Neural progenitor cell (in vitro differentiated cells): ENCODE measurements around the gene ADCY5.

Experiments used
- CTCF ChIP-seq: fragments of 200-600 bp; sonication (generic); IDR thresholded peaks from 2 replicates; pipeline ENCODE4 v1.5.1; 2017; ENCODE audit warnings: antibody characterized with exemption, mild to moderate bottlenecking
- EZH2 ChIP-seq: fragments of 200-600 bp; sonication (generic); IDR thresholded peaks from 2 replicates; pipeline ENCODE4 v1.6.1; 2017; ENCODE audit warnings: antibody characterized with exemption, mild to moderate bottlenecking, moderate library complexity

GRCh38 chr3:123387532-123387931 lies 61.4 kb downstream of the ADCY5 start:
- TF ChIP-seq CTCF (no peak), EZH2 (no peak)
